Karpas-422 (cell line): ENCODE data around the gene ZBTB8OS. TPM values are rescaled to one million over a fixed set of nuclear protein-coding genes. Genes with fewer than 3 reads are reported as not detected.

Experiments
- small RNA-seq: library from RNA; depleted of rRNA; stranded (forward); fragments of <200 nt; gene quantifications from one replicate; pipeline ENCODE3, GENCODE V24; 2014
- total RNA-seq: library from RNA; depleted of rRNA; stranded (reverse); fragments of >200 nt; shearing (Covaris generic); gene quantifications from 2 replicates; pipeline ENCODE4 v1.2.3, GENCODE V29; 2014; ENCODE audit warnings: low replicate concordance; rRNA removed

ZBTB8OS gene
- total RNA-seq, 1 experiment from 2014 or later: 55.1 TPM

Small RNAs within 50 kb of the gene (small RNA-seq; reads per million reads assigned to genes)
- gene RF00019: not detected

Other genes starting within 250 kb of the ZBTB8OS start
- gene ZBTB8B, start 185.5 kb downstream of the ZBTB8OS start, total RNA-seq: not detected in 2 replicates
- gene ZBTB8A, start 111.1 kb downstream of the ZBTB8OS start, total RNA-seq: 0.11 TPM in 1 of 2 replicates, not detected in the other
- gene RBBP4, start 658 bp upstream of the ZBTB8OS start, total RNA-seq: 204 and 258 TPM in 2 replicates
- gene SYNC, start 52.2 kb upstream of the ZBTB8OS start, total RNA-seq: not detected in 2 replicates
- 118 and 159 TPM in 2 replicates for gene YARS1, start 166.8 kb upstream of the ZBTB8OS start, total RNA-seq
- 23.7 and 30.8 TPM in 2 replicates for gene S100PBP, start 167.1 kb upstream of the ZBTB8OS start, total RNA-seq
- gene FNDC5, start 220.4 kb upstream of the ZBTB8OS start, total RNA-seq: not detected in 2 replicates
- gene HPCA, start 235.9 kb upstream of the ZBTB8OS start, total RNA-seq: not detected in 2 replicates